HEK293 (cell line): ENCODE data around the gene STK11.

Experiments
- GFI1B ChIP-seq: fragments of 450-650 bp; formaldehyde crosslinking; IDR thresholded peaks from 2 replicates; pipeline ENCODE4 v1.5.1; 2016; ENCODE audit warnings: missing biosample characterization, missing genetic modification characterization
- PATZ1 ChIP-seq: fragments of 450-650 bp; formaldehyde crosslinking; IDR thresholded peaks from 2 replicates; pipeline ENCODE4 v1.5.1; 2016; ENCODE audit warnings: missing biosample characterization, missing genetic modification characterization
- ZNF175 ChIP-seq: fragments of 450-650 bp; formaldehyde crosslinking; IDR thresholded peaks from 2 replicates; pipeline ENCODE4 v1.5.1; 2016; ENCODE audit warnings: missing biosample characterization, missing genetic modification characterization
- ZNF266 ChIP-seq: fragments of 450-650 bp; formaldehyde crosslinking; IDR thresholded peaks from 2 replicates; pipeline ENCODE4 v1.5.1; 2016; ENCODE audit warnings: missing biosample characterization, missing genetic modification characterization, low read depth
- ZNF274 ChIP-seq, 2 experiments: fragments of 200-500 bp in 1 of 2; fragments of 450-650 bp in 1 of 2; sonication (Bioruptor generic) in 1 of 2; formaldehyde crosslinking in 1 of 2; IDR thresholded peaks; 2 replicates each; pipeline versions ENCODE4 v1.5.1 to v1.6.1; 2014 to 2016; ENCODE audit warnings: borderline replicate concordance in 1 of 2, inconsistent platforms in 1 of 2, low read length in 1 of 2, missing biosample characterization in 1 of 2, missing genetic modification characterization in 1 of 2
- ZNF423 ChIP-seq: fragments of 450-650 bp; formaldehyde crosslinking; IDR thresholded peaks from 2 replicates; pipeline ENCODE4 v1.5.1; 2016; ENCODE audit warnings: missing biosample characterization, missing genetic modification characterization
- ZNF596 ChIP-seq: fragments of 450-650 bp; IDR thresholded peaks from 2 replicates; pipeline ENCODE4 v1.5.0; 2018; ENCODE audit warnings: missing biosample characterization, mild to moderate bottlenecking, missing genetic modification characterization, moderate library complexity
- ZNF660 ChIP-seq: fragments of 450-650 bp; IDR thresholded peaks from 2 replicates; pipeline ENCODE4 v1.5.1; 2018; ENCODE audit warnings: missing biosample characterization, mild to moderate bottlenecking, missing genetic modification characterization
- ZNF843 ChIP-seq: fragments of 450-650 bp; formaldehyde crosslinking; IDR thresholded peaks from 2 replicates; pipeline ENCODE4 v1.5.1; 2016; ENCODE audit warnings: missing biosample characterization, missing genetic modification characterization
- TF ChIP-seq, protein P1 (sequence below): fragments of 450-650 bp; formaldehyde crosslinking; IDR thresholded peaks from 2 replicates; pipeline ENCODE4 v1.5.1; 2016; ENCODE audit warnings: missing biosample characterization, missing genetic modification characterization

GRCh38 chr19:1162404-1163282 lies 42.9 kb upstream of the STK11 start:
- TF ChIP-seq ZNF660 (tag by site-specific recombination) (no peak), GFI1B (tag by site-specific recombination) (no peak), ZNF596 (no peak), ZNF843 (tag by site-specific recombination) (no peak), ZNF266 (tag by site-specific recombination) (no peak), ZNF274 (IDR thresholded peaks at IDR 0.05; ENCODE audit: low read length) (no peak), ZNF274 (tag by site-specific recombination; IDR thresholded peaks at IDR 0.05; ENCODE audit: borderline replicate concordance) (no peak), PATZ1 (tag by site-specific recombination) (no peak), ZNF175 (no peak), ZNF423 (tag by site-specific recombination) (no peak)
- TF ChIP-seq, protein P1, sequence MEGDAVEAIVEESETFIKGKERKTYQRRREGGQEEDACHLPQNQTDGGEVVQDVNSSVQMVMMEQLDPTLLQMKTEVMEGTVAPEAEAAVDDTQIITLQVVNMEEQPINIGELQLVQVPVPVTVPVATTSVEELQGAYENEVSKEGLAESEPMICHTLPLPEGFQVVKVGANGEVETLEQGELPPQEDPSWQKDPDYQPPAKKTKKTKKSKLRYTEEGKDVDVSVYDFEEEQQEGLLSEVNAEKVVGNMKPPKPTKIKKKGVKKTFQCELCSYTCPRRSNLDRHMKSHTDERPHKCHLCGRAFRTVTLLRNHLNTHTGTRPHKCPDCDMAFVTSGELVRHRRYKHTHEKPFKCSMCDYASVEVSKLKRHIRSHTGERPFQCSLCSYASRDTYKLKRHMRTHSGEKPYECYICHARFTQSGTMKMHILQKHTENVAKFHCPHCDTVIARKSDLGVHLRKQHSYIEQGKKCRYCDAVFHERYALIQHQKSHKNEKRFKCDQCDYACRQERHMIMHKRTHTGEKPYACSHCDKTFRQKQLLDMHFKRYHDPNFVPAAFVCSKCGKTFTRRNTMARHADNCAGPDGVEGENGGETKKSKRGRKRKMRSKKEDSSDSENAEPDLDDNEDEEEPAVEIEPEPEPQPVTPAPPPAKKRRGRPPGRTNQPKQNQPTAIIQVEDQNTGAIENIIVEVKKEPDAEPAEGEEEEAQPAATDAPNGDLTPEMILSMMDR (tag by site-specific recombination), result no peak
